Activated CD8-positive, alpha-beta memory T cell treated with anti-CD3 and anti-CD28 coated beads, Interleukin-2, amount 10 ng/mL, durations not matched to agents 7 days and 5 days (primary cell): ENCODE data around the gene PEMT. TPM values are rescaled to one million over a fixed set of nuclear protein-coding genes. Genes with fewer than 3 reads are reported as not detected.
A peak's percentile ranks its signal among the peaks of the same experiment; 100 is the strongest.

ENCODE experiments used
- ATAC-seq: fragments of 150-1000 bp; cut with Tn5 transposase; one replicate; pipeline ENCODE4 v1.10.0; 2021; ENCODE audit warnings: moderate library complexity
- CTCF ChIA-PET: fragments of 350-600 bp; sonication (Branson Sonifier 250); formaldehyde crosslinking; loops from one replicate; lab custom pipeline; 2021; ENCODE audit warnings: antibody characterized with exemption; lab: Charles Lee
- DNase-seq: peaks from one replicate; pipeline ENCODE4 v3.0.0-alpha.2; 2020
- H3K27ac Mint-ChIP-seq: one replicate; pipeline ENCODE4 v1.8.0; 2021; ENCODE audit warnings: mild to moderate bottlenecking, mixed read lengths
- H3K27me3 Mint-ChIP-seq: one replicate; pipeline ENCODE4 v1.8.0; 2021; ENCODE audit warnings: mixed read lengths
- H3K36me3 Mint-ChIP-seq: one replicate; pipeline ENCODE4 v1.8.0; 2021; ENCODE audit warnings: mild to moderate bottlenecking, mixed read lengths
- H3K4me1 Mint-ChIP-seq: one replicate; pipeline ENCODE4 v1.8.0; 2021; ENCODE audit warnings: mixed read lengths
- H3K4me3 Mint-ChIP-seq: one replicate; pipeline ENCODE4 v1.8.0; 2021; ENCODE audit warnings: mild to moderate bottlenecking, moderate library complexity, mixed read lengths
- H3K9me3 Mint-ChIP-seq: one replicate; pipeline ENCODE4 v1.8.0; 2022; ENCODE audit warnings: low read depth, mixed read lengths
- total RNA-seq, 2 experiments: library from RNA; stranded (reverse); gene quantifications; one replicate each; pipeline ENCODE4 v1.2.3, GENCODE V29; 2021

PEMT gene
- total RNA-seq, 2 experiments from 2014 or later = 17.5 to 18.6 TPM

GRCh38 chr17:17573912-17574311 lies 17.6 kb downstream of the PEMT start:
- no peak overlapping the region for H3K27ac Mint-ChIP-seq
- DNase-seq (no peak), ATAC-seq (no peak)
- CTCF ChIA-PET = interaction anchor here (0.7 to 1.5 kb wide), 3 partner anchors 8 to 542 kb away, joined by 3 to 8 read pairs (median 3); no protein-coding TSS in a partner anchor
- H3K36me3 Mint-ChIP-seq = no peaks in the 10 kb centered on the region
- H3K27me3 Mint-ChIP-seq = no peaks in the 10 kb centered on the region
- H3K9me3 Mint-ChIP-seq = no peaks in the 10 kb centered on the region
- no peaks in the 10 kb centered on the region for H3K4me1 Mint-ChIP-seq
- no peak overlapping the region for H3K4me3 Mint-ChIP-seq

- no peak overlapping the region for H3K27ac Mint-ChIP-seq
- ATAC-seq (no peak), DNase-seq (no peak)
- no peaks in the 10 kb centered on the region for H3K27me3 Mint-ChIP-seq
- CTCF ChIA-PET = no interaction called here
- H3K9me3 Mint-ChIP-seq = no peaks in the 10 kb centered on the region
- no peaks in the 10 kb centered on the region for H3K36me3 Mint-ChIP-seq
- no peaks in the 10 kb centered on the region for H3K4me1 Mint-ChIP-seq
- no peak overlapping the region for H3K4me3 Mint-ChIP-seq
Measured at GRCh38 chr17:17572010-17572785, 19.3 kb downstream of the PEMT start.

- ATAC-seq = no peak
- Mint-ChIP-seq H3K4me3 (no peak overlapping the region), H3K36me3 (no peaks in the 10 kb centered on the region), H3K9me3 (no peaks in the 10 kb centered on the region), H3K27ac (no peak overlapping the region), H3K4me1 (no peaks in the 10 kb centered on the region), H3K27me3 (no peaks in the 10 kb centered on the region)
- CTCF ChIA-PET = no interaction called here
- no peak for DNase-seq
Measured at GRCh38 chr17:17570798-17571716, 20.5 kb downstream of the PEMT start.

- CTCF ChIA-PET = interaction anchor here (1.4 to 3.5 kb wide), 5 partner anchors 15 to 215 kb away, joined by 3 to 37 read pairs (median 7); partner anchors contain the start of gene RASD1
- Mint-ChIP-seq H3K4me3 (no peak overlapping the region), H3K36me3 (no peaks in the 10 kb centered on the region), H3K27ac (no peak overlapping the region), H3K4me1 (no peaks in the 10 kb centered on the region), H3K27me3 (no peaks in the 10 kb centered on the region), H3K9me3 (no peaks in the 10 kb centered on the region)
- DNase-seq (no peak), ATAC-seq (no peak)
Measured at GRCh38 chr17:17570140-17570797, 21.2 kb downstream of the PEMT start.

GRCh38 chr17:17569691-17570090 lies 21.8 kb downstream of the PEMT start:
- Mint-ChIP-seq H3K27me3 (no peaks in the 10 kb centered on the region), H3K9me3 (no peaks in the 10 kb centered on the region), H3K27ac (no peak overlapping the region), H3K36me3 (no peaks in the 10 kb centered on the region), H3K4me3 (no peak overlapping the region), H3K4me1 (no peaks in the 10 kb centered on the region)
- CTCF ChIA-PET = interaction anchor here (1.4 to 3.5 kb wide), 6 partner anchors 14 to 215 kb away, joined by 3 to 37 read pairs (median 6); partner anchors contain the start of gene RASD1
- no peak for DNase-seq
- no peak for ATAC-seq

- CTCF ChIA-PET = interaction anchor here (0.6 to 3.5 kb wide), 16 partner anchors 9 to 214 kb away, joined by 3 to 37 read pairs (median 4); partner anchors contain the start of gene RASD1
- peak; percentile 73 for ATAC-seq
- peak; percentile 74 for DNase-seq
Measured at GRCh38 chr17:17568772-17569195, 22.7 kb downstream of the PEMT start.

GRCh38 chr17:17567631-17568030 lies 23.9 kb downstream of the PEMT start:
- H3K9me3 Mint-ChIP-seq = no peaks in the 10 kb centered on the region
- no peak for ATAC-seq
- DNase-seq = no peak
- no peaks in the 10 kb centered on the region for H3K4me1 Mint-ChIP-seq
- no peak overlapping the region for H3K27ac Mint-ChIP-seq
- H3K4me3 Mint-ChIP-seq = no peak overlapping the region
- CTCF ChIA-PET = interaction anchor here (0.8 to 3.5 kb wide), 12 partner anchors 10 to 211 kb away, joined by 3 to 37 read pairs (median 4); partner anchors contain the start of gene RASD1
- no peaks in the 10 kb centered on the region for H3K36me3 Mint-ChIP-seq
- H3K27me3 Mint-ChIP-seq = no peaks in the 10 kb centered on the region

More at GRCh38 chr17:17568772-17569195, 22.7 kb downstream of the PEMT start:
- Mint-ChIP-seq H3K4me3 (no peak overlapping the region), H3K9me3 (no peaks in the 10 kb centered on the region), H3K4me1 (no peaks in the 10 kb centered on the region), H3K27ac (no peak overlapping the region), H3K27me3 (no peaks in the 10 kb centered on the region), H3K36me3 (no peaks in the 10 kb centered on the region)

GRCh38 chr17:17566896-17567513 lies 24.5 kb downstream of the PEMT start:
- ATAC-seq = no peak
- H3K4me1 Mint-ChIP-seq = no peaks in the 10 kb centered on the region
- no peaks in the 10 kb centered on the region for H3K36me3 Mint-ChIP-seq
- H3K27ac Mint-ChIP-seq = no peak overlapping the region
- no peak for DNase-seq
- no peaks in the 10 kb centered on the region for H3K9me3 Mint-ChIP-seq
- no peaks in the 10 kb centered on the region for H3K27me3 Mint-ChIP-seq
- H3K4me3 Mint-ChIP-seq = no peak overlapping the region
- CTCF ChIA-PET = interaction anchor here (0.8 to 3.5 kb wide), 4 partner anchors 13 to 75 kb away, joined by 3 to 37 read pairs (median 4); partner anchors contain the start of gene RASD1

GRCh38 chr17:17565471-17566339 lies 25.8 kb downstream of the PEMT start:
- Mint-ChIP-seq H3K27me3 (no peaks in the 10 kb centered on the region), H3K4me1 (no peaks in the 10 kb centered on the region), H3K4me3 (no peak overlapping the region), H3K27ac (no peak overlapping the region), H3K9me3 (no peaks in the 10 kb centered on the region), H3K36me3 (no peaks in the 10 kb centered on the region)
- DNase-seq (no peak), ATAC-seq (no peak)
- CTCF ChIA-PET = interaction anchor here (0.8 to 2.3 kb wide), 4 partner anchors 8 to 211 kb away, joined by 3 to 9 read pairs (median 4); partner anchors contain the start of gene RASD1

- Mint-ChIP-seq H3K4me1 (no peaks in the 10 kb centered on the region), H3K9me3 (no peaks in the 10 kb centered on the region), H3K27me3 (no peaks in the 10 kb centered on the region), H3K27ac (no peak overlapping the region), H3K4me3 (no peak overlapping the region), H3K36me3 (no peaks in the 10 kb centered on the region)
- DNase-seq (no peak), ATAC-seq (no peak)
- CTCF ChIA-PET = interaction anchor here (1.1 to 2.3 kb wide), 3 partner anchors 9 to 210 kb away, joined by 3 to 9 read pairs (median 6); partner anchors contain the start of gene RASD1
Measured at GRCh38 chr17:17564896-17565295, 26.6 kb downstream of the PEMT start.

- no peaks in the 10 kb centered on the region for H3K4me1 Mint-ChIP-seq
- no peak overlapping the region for H3K4me3 Mint-ChIP-seq
- H3K9me3 Mint-ChIP-seq = no peaks in the 10 kb centered on the region
- H3K27ac Mint-ChIP-seq = no peak overlapping the region
- DNase-seq (no peak), ATAC-seq (no peak)
- CTCF ChIA-PET = interaction anchor here (1.2 to 2.3 kb wide), 2 partner anchors 68 to 210 kb away, joined by 6 to 9 read pairs; partner anchors contain the start of gene RASD1
- no peaks in the 10 kb centered on the region for H3K36me3 Mint-ChIP-seq
- H3K27me3 Mint-ChIP-seq = no peaks in the 10 kb centered on the region
Measured at GRCh38 chr17:17564323-17564722, 27.2 kb downstream of the PEMT start.
